Upper lobe of right lung (tissue), 1 donor: ENCODE results near the gene STK39. TPM values are rescaled to one million over a fixed set of nuclear protein-coding genes. Genes with fewer than 3 reads are reported as not detected.

ENCODE experiments used
- ATAC-seq: fragments of 200-7000 bp; cut with Tn5 transposase; one replicate; pipeline ENCODE4 v1.9.1; 2020; ENCODE audit warnings: mild to moderate bottlenecking, moderate library complexity
- DNase-seq: peaks from one replicate; pipeline ENCODE4 v3.0.0-alpha.2; 2020
- H3K27ac ChIP-seq: fragments of 200-600 bp; one replicate; pipeline ENCODE4 v1.8.0; 2022
- H3K27me3 ChIP-seq: fragments of 200-600 bp; one replicate; pipeline ENCODE4 v1.8.0; 2022; ENCODE audit warnings: mild to moderate bottlenecking
- H3K36me3 ChIP-seq: fragments of 200-600 bp; one replicate; pipeline ENCODE4 v1.8.0; 2022
- H3K4me1 ChIP-seq: fragments of 200-600 bp; one replicate; pipeline ENCODE4 v1.8.0; 2022
- H3K4me3 ChIP-seq: fragments of 200-600 bp; one replicate; pipeline ENCODE4 v1.8.0; 2022; ENCODE audit warnings: mild to moderate bottlenecking
- H3K9me3 ChIP-seq: fragments of 200-600 bp; one replicate; pipeline ENCODE4 v1.8.0; 2022
- intact Hi-C: fragments of 100-400 bp; cut with DNase I; formaldehyde crosslinking; loops from one replicate; pipeline ENCODE4 v1.11.0; 2022
- total RNA-seq: library from RNA; stranded (reverse); fragmentation: NEBNext Ultra II Directional; extraction: Animal tissue kit (Norgen Biotek cat#: 25700); gene quantifications from one replicate; pipeline ENCODE4 v1.2.1, GENCODE V29; 2021
- TF ChIP-seq, protein P1 (sequence below): fragments of 200-600 bp; IDR thresholded peaks from one replicate; pipeline ENCODE4 v1.8.0; 2022; ENCODE audit warnings: antibody characterized with exemption
- donor health status: DM: no; HTN: yes; CAD: no; lungs with severe emphysema.

Gene STK39
- total RNA-seq, 1 donor from 2014 or later = 13.2 TPM

DNA sequence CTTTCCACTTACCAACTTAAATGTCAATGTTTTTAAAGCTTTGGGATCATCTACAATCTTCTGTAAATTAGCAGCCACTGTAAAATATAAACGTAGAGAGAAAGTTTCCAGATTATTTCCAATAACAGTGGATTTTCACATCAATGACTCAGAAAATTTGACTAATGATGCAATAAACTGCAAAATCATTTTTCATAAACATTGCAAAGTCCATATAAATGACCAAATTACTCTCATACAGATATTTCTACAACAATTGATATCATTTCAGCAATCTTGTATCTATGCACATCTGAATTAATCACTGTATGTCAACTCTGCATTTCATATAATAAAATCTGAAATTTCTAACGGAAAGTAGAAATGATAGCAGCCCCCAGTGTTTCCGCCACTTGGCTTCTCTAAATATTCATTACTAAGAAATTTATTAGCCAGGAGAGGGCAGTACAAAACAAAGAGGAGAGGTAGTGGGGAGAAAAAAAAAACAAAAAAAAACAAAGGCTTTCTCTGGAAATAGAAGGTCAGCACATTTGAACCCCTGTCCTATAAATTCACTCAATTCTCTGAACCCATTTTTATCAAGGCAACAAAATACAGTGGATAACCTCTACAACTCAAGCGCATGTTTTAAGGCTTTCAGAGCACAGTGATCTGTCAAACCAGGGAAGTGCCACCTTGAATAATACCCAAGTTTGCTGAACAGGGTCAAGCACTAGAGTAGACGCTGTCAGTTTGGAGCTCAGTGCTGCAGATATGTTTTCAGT lies 282.6 kb downstream of the STK39 start:
- no peak overlapping the region for H3K4me3 ChIP-seq
- H3K27ac ChIP-seq = no peak overlapping the region
- intact Hi-C loops = no loop called here
- DNase-seq (no peak), ATAC-seq (no peak)
- H3K27me3 ChIP-seq = no peaks in the 10 kb centered on the region
- H3K9me3 ChIP-seq = no peaks in the 10 kb centered on the region
- TF ChIP-seq, protein P1, sequence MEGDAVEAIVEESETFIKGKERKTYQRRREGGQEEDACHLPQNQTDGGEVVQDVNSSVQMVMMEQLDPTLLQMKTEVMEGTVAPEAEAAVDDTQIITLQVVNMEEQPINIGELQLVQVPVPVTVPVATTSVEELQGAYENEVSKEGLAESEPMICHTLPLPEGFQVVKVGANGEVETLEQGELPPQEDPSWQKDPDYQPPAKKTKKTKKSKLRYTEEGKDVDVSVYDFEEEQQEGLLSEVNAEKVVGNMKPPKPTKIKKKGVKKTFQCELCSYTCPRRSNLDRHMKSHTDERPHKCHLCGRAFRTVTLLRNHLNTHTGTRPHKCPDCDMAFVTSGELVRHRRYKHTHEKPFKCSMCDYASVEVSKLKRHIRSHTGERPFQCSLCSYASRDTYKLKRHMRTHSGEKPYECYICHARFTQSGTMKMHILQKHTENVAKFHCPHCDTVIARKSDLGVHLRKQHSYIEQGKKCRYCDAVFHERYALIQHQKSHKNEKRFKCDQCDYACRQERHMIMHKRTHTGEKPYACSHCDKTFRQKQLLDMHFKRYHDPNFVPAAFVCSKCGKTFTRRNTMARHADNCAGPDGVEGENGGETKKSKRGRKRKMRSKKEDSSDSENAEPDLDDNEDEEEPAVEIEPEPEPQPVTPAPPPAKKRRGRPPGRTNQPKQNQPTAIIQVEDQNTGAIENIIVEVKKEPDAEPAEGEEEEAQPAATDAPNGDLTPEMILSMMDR = peak; percentile 23
- H3K4me1 ChIP-seq = no peaks in the 10 kb centered on the region
- no peaks in the 10 kb centered on the region for H3K36me3 ChIP-seq

DNA sequence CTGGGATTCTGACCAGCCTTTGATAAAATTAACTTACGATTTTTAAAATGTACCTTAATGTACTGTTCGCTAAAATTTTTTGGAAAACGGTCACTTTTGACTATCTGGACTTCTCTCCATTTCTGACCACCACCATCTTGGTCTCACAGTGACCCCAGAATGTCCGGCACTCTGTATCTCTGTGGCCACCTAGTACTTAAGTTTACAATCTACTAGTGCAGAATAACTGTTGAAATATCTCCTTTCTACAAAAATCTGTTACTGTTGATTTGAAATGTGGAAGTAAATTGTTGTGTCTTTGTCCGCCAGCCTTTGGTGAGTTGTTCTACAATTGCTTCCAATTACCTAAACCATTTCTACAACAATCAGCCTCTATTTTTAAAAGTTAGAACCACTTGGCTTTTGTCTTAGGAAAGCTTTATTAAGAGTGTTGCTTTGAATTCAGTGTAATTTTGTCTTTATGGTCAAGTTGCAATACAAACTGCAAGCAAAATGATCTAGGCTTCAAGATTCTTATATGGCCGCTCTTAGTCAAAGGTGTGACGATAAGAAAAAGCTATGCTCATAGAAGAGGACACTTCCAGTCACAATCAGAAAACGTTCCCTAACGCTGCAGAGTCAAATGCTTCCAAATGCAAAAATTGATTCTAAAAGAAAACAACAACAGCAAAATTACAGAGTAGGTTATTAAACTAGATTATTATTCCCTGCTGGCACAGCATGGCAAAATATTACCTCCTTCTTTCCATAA lies 283.3 kb downstream of the STK39 start:
- Histone ChIP-seq H3K27ac (no peak overlapping the region), H3K36me3 (no peaks in the 10 kb centered on the region), H3K9me3 (no peaks in the 10 kb centered on the region), H3K4me3 (no peak overlapping the region), H3K27me3 (no peaks in the 10 kb centered on the region), H3K4me1 (no peaks in the 10 kb centered on the region)
- intact Hi-C loops = no loop called here
- DNase-seq (no peak), ATAC-seq (no peak)
- TF ChIP-seq, protein P1 = no peak

DNA sequence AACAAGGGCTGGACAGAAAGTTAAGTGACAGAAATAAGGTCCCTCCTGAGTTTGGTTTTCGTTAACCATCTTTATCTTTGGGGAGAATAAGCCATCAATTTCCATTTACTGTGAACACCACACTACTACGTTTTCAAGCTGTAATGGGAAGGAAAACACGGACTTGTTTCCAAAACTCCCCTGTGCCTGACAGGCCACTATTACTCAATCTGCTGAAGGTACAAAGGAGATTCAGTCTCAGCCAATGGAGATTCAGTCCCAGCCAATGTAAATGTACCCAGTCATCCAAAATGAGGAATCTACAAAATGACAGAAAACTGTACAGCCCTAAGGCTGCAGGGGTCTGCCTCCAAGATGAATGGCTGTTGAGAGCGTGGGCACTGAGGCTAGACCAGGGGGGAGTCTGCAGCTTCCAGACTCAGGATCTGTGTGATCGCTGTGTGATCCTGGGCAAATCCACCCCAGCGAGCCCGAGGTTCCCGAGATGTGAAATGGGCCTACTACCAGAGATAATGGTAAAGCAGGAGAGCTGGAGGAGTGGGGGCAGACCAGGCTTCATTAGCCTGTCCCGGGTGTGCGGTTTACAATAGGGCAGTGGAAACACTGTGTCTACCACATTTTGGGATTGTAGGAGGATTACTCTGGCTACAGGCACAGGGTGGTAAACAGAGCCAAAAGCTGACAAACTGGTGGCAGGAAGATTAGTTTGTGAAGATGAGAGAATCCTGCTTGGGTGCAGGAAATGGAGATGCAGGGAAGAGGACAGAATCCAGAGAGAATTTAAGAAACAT lies 284.8 kb downstream of the STK39 start:
- Histone ChIP-seq H3K27me3 (no peaks in the 10 kb centered on the region), H3K36me3 (no peaks in the 10 kb centered on the region), H3K27ac (no peak overlapping the region), H3K4me3 (no peak overlapping the region), H3K4me1 (no peaks in the 10 kb centered on the region), H3K9me3 (no peaks in the 10 kb centered on the region)
- ATAC-seq (no peak), DNase-seq (no peak)
- intact Hi-C loops = no loop called here
- TF ChIP-seq, protein P1 = no peak

DNA sequence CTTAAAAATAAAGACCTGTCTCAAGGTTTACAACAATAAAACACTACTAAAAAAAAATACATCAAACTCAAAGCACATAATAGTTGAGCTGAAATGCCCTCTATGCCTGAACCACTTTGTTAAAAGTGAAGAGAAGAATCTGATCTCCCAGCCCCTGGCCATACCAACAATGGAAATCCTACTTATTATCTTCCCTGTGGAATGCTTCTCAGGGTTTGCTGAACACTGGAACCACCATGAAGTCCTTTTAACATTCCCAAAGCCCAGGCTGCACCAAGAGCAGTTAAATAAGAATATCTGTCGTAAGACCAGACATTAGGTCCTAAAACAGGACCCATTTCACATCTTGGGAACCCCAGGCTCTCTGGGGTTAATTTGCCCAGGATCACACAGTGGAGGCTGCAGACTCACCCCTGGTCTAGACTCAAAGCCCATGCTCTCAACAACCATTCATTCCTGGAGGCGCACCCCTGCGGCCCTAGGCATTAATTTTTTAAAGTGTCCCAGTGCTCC lies 285.8 kb downstream of the STK39 start:
- DNase-seq (no peak), ATAC-seq (no peak)
- no peaks in the 10 kb centered on the region for H3K27me3 ChIP-seq
- no peak overlapping the region for H3K4me3 ChIP-seq
- intact Hi-C loops = no loop called here
- H3K9me3 ChIP-seq = no peaks in the 10 kb centered on the region
- H3K36me3 ChIP-seq = no peaks in the 10 kb centered on the region
- TF ChIP-seq, protein P1 = no peak
- H3K27ac ChIP-seq = no peak overlapping the region
- no peaks in the 10 kb centered on the region for H3K4me1 ChIP-seq

DNA sequence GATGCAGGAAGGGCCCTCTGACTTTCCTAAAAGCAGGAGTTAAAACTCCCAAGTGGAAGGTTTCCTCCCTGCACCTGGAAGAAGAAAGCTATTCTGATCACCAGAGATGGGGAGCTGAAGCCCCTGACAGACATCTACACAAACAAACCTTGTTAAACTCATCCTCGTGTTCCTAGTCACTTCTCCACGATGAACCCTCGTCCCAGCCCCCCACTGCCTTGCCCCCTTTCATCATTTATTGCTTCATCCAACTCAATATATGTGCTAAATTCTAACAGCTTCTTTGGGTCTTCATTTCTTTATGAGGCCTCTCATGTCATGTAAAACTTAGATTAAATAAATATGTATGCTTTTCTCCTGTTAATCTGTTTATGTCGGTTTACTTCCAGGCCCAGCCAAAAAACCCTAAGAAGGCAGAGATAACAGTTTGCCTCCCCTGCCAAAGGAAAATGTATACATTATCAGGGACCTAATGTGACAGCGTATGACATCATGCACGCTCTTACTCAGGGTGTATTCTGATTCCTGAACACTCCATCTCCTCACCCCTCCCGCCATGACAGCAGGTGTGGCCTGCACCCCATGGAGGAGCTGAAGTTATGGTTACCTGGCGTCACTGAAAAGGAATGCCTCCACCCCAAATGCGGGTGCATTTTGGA lies 287.2 kb downstream of the STK39 start:
- Histone ChIP-seq H3K36me3 (no peaks in the 10 kb centered on the region), H3K4me3 (no peak overlapping the region), H3K9me3 (no peaks in the 10 kb centered on the region), H3K27ac (no peak overlapping the region), H3K4me1 (no peaks in the 10 kb centered on the region), H3K27me3 (no peaks in the 10 kb centered on the region)
- no peak for ATAC-seq
- TF ChIP-seq, protein P1 = no peak
- intact Hi-C loops = no loop called here
- no peak for DNase-seq
